Liver (tissue), 9 donors: ENCODE results near the gene TMEM106A. TPM values are rescaled to one million over a fixed set of nuclear protein-coding genes. Genes with fewer than 3 reads are reported as not detected.
A peak's percentile ranks its signal among the peaks of the same experiment; 100 is the strongest.
"Not testable (repeated sequence)": the region's sequence is repeated elsewhere in the genome, so short reads cannot be mapped to it uniquely, and the experiment has no call there.

ENCODE experiments used
- DNase-seq: peaks from one replicate; pipeline ENCODE4 v3.0.0-alpha.2; 2017; ENCODE audit warnings: low spot score
- H3K27ac ChIP-seq, 2 donors: one replicate each; pipeline ENCODE4 v1.7.0; 2013; ENCODE audit warnings: inconsistent platforms in 2 of 2, low read length in 2 of 2, control low read depth in 1 of 2, low read depth in 1 of 2, mild to moderate bottlenecking in 1 of 2
- H3K27me3 ChIP-seq, 4 donors: one replicate each; pipeline versions ENCODE4 v1.6.1 to v1.7.0; 2013; ENCODE audit warnings: low read length in 3 of 4, inconsistent platforms in 1 of 4, mild to moderate bottlenecking in 1 of 4, moderate library complexity in 1 of 4; ENCODE audit not compliant: control insufficient read depth in 4 of 4, insufficient read depth in 4 of 4
- H3K36me3 ChIP-seq, 4 donors: one replicate each; pipeline versions ENCODE4 v1.6.1 to v1.7.0; 2013; ENCODE audit warnings: low read length in 3 of 4, mild to moderate bottlenecking in 3 of 4, low read depth in 1 of 4, moderate library complexity in 1 of 4; ENCODE audit not compliant: control insufficient read depth in 4 of 4, insufficient read depth in 3 of 4
- H3K4me1 ChIP-seq, 4 donors: one replicate each; pipeline versions ENCODE4 v1.6.1 to v1.7.0; 2013; ENCODE audit warnings: low read length in 3 of 4, mild to moderate bottlenecking in 3 of 4, moderate library complexity in 1 of 4; ENCODE audit not compliant: control insufficient read depth in 4 of 4, insufficient read depth in 4 of 4
- H3K4me3 ChIP-seq, 3 donors: one replicate each; pipeline versions ENCODE4 v1.6.1 to v1.7.0; 2013; ENCODE audit warnings: low read length in 3 of 3, control low read depth in 1 of 3, low read depth in 1 of 3, mild to moderate bottlenecking in 1 of 3
- H3K9ac ChIP-seq, 2 donors: one replicate each; pipeline ENCODE4 v1.7.0; 2013; ENCODE audit warnings: low read length in 2 of 2, mild to moderate bottlenecking in 2 of 2, moderate library complexity in 2 of 2, control low read depth in 1 of 2, low read depth in 1 of 2
- H3K9me3 ChIP-seq, 4 donors: one replicate each; pipeline versions ENCODE4 v1.6.1 to v1.7.0; 2013; ENCODE audit warnings: low read length in 3 of 4; ENCODE audit not compliant: control insufficient read depth in 4 of 4
- FOXA1 ChIP-seq: IDR thresholded peaks from 2 replicates; pipeline ENCODE4 v1.6.1; 2016; ENCODE audit warnings: antibody characterized with exemption
- GABPA ChIP-seq, 2 donors: IDR thresholded peaks in 1 of 2; conservative IDR thresholded peaks in 1 of 2; 2 replicates each; pipeline ENCODE4 v1.6.1; 2016; ENCODE audit warnings: antibody characterized with exemption in 2 of 2, mild to moderate bottlenecking in 1 of 2, moderate library complexity in 1 of 2
- HNF4A ChIP-seq, 2 donors: conservative IDR thresholded peaks; 2 replicates each; pipeline ENCODE4 v1.6.1; 2016; ENCODE audit warnings: antibody characterized with exemption in 2 of 2, mild to moderate bottlenecking in 2 of 2
- HNF4G ChIP-seq: IDR thresholded peaks from 2 replicates; pipeline ENCODE4 v1.6.1; 2016; ENCODE audit warnings: antibody characterized with exemption
- JUND ChIP-seq, 2 donors: IDR thresholded peaks; 2 replicates each; pipeline ENCODE4 v1.6.1; 2016; ENCODE audit warnings: antibody characterized with exemption in 2 of 2
- RAD21 ChIP-seq, 2 donors: IDR thresholded peaks; 2 replicates each; pipeline ENCODE4 v1.6.1; 2016; ENCODE audit warnings: antibody characterized with exemption in 2 of 2, mild to moderate bottlenecking in 2 of 2
- RXRA ChIP-seq, 2 donors: IDR thresholded peaks; 2 replicates each; pipeline ENCODE4 v1.6.1; 2017 to 2018; ENCODE audit warnings: antibody characterized with exemption in 2 of 2, mild to moderate bottlenecking in 1 of 2
- SP1 ChIP-seq: IDR thresholded peaks from 2 replicates; pipeline ENCODE4 v1.6.1; 2018; ENCODE audit warnings: antibody characterized with exemption, mild to moderate bottlenecking
- TAF1 ChIP-seq: conservative IDR thresholded peaks from 2 replicates; pipeline ENCODE4 v1.6.1; 2016; ENCODE audit warnings: antibody characterized with exemption, mild to moderate bottlenecking
- YY1 ChIP-seq: IDR thresholded peaks from 2 replicates; pipeline ENCODE4 v1.6.1; 2016; ENCODE audit warnings: antibody characterized with exemption, mild to moderate bottlenecking
- WGBS: extraction: QIAGEN DNeasy Blood & Tissue Kit; methylation state at CpG from one replicate; pipeline ENCODE4 v1.1.7; 2013; 5-methylcytosine and 5-hydroxymethylcytosine counted together
- polyA plus RNA-seq, 2 donors: library from polyadenylated mRNA; stranded (reverse) in 1 of 2; unstranded in 1 of 2; fragments of 200-250 nt in 1 of 2; fragments of >200 nt in 1 of 2; fragmentation: Nextera tagmentation in 1 of 2; extraction: Ambion mirVana in 1 of 2; gene quantifications; one replicate each; pipeline versions ENCODE4 v1.2.1 to v1.2.3, GENCODE V29; 2013 to 2015
- total RNA-seq, 2 donors: library from RNA; depleted of rRNA; stranded (reverse); fragments of >200 nt; gene quantifications; one replicate each; pipeline ENCODE4 v1.2.3, GENCODE V29; 2014
- TF ChIP-seq, protein P1 (sequence below): fragments of 150-350 bp; IDR thresholded peaks from 2 replicates; pipeline ENCODE4 v1.5.1; 2017; ENCODE audit warnings: improper control_type of control experiment, low read depth, low read length; ENCODE audit not compliant: missing input control
- TF ChIP-seq, protein P2 (sequence below): IDR thresholded peaks from 2 replicates; pipeline ENCODE4 v1.6.1; 2016; ENCODE audit warnings: antibody characterized with exemption, mild to moderate bottlenecking
- TF ChIP-seq, protein P3 (sequence below): IDR thresholded peaks from 2 replicates; pipeline ENCODE4 v1.6.1; 2016; ENCODE audit warnings: antibody characterized with exemption
- donor health status: healthy.
- donor health status: healthy.
- donor health status: healthy.
- donor health status: healthy.
- donor health status: healthy.

The TMEM106A gene, protein sequence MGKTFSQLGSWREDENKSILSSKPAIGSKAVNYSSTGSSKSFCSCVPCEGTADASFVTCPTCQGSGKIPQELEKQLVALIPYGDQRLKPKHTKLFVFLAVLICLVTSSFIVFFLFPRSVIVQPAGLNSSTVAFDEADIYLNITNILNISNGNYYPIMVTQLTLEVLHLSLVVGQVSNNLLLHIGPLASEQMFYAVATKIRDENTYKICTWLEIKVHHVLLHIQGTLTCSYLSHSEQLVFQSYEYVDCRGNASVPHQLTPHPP
- total RNA-seq (1 to 10 TPM; 2.9 to 3.8 TPM), polyA plus RNA-seq (1 to 10 TPM; 1.3 to 2.3 TPM)

DNA sequence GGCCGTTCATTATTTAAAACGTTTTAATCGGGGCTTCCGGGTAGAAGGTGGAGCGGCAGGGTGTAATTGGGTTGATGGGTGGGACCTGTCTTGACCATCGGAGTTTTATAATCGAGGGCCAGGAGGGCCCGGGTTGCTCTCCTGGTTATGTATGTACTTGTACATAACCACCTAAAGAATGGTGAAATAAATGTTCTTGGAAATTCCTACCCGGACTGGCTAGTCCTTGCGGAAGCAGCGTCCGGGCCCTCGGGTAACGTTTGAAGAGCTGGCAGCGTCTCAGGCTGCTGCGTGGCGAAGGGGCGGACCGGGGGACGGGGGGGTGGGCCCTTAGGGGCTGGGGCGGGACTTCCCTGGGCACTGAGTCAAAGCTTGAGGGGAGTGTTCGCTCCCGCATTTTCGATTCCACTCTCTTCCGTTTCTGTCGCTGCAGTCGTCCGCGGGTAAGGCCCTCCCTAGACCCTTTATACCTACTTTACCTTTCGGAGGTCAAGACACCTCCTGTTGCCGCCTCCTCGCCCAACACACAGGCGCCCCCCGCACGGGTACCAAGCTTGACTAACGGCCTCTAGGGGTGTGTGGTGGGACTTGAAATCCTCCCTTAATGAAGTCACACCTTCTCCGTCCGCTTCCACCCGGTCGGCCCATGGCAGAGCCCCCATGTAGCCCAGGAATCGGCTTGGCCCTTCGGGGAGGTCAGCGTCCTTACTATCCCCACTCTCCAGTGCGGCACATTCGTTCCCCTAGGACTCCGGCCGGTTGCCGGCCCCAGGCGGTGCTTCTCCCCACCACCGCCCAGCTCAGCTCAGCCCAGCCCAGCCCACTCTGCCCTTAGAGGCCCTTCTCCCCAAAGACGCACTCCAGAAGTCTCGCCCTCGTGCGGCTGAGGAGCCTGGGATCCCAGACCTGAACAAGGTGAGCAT is at the start of gene TMEM106A:
TSS of gene TMEM106A (plus strand) at position 396 of the 923 bp plus-strand sequence. CDS start 1,167 bp downstream, outside the sequence.
- Histone ChIP-seq H3K27ac (peak within 1 kb of the TSS; percentile 66 to 71), H3K4me1 (peaks cover 17 to 38% (median 28%) of the 10 kb centered on the region in 4 donors), H3K36me3 (peaks cover 6 to 41% (median 28%) of the 10 kb centered on the region in 4 donors), H3K27me3 (no peaks in the 10 kb centered on the region), H3K4me3 (peak within 1 kb of the TSS; percentile 50 to 71 (median 51)), H3K9me3 (no peaks in the 10 kb centered on the region), H3K9ac (peak within 1 kb of the TSS; percentile 49 to 87)
- WGBS, result 30% methylated on average over 54 of the region's 54 CpGs
- TF ChIP-seq FOXA1 (no peak), GABPA (IDR thresholded peaks at IDR 0.05 in 1 of 2, conservative IDR thresholded peaks at IDR 0.05 in 1 of 2) (no peak), HNF4G (no peak), RAD21 (IDR thresholded peaks at IDR 0.05) (peak in 1 of 2 donors; percentile 5)
- TF ChIP-seq, protein P1, sequence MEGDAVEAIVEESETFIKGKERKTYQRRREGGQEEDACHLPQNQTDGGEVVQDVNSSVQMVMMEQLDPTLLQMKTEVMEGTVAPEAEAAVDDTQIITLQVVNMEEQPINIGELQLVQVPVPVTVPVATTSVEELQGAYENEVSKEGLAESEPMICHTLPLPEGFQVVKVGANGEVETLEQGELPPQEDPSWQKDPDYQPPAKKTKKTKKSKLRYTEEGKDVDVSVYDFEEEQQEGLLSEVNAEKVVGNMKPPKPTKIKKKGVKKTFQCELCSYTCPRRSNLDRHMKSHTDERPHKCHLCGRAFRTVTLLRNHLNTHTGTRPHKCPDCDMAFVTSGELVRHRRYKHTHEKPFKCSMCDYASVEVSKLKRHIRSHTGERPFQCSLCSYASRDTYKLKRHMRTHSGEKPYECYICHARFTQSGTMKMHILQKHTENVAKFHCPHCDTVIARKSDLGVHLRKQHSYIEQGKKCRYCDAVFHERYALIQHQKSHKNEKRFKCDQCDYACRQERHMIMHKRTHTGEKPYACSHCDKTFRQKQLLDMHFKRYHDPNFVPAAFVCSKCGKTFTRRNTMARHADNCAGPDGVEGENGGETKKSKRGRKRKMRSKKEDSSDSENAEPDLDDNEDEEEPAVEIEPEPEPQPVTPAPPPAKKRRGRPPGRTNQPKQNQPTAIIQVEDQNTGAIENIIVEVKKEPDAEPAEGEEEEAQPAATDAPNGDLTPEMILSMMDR, result peak; percentile 13
- peak; percentile 76 for DNase-seq

DNA sequence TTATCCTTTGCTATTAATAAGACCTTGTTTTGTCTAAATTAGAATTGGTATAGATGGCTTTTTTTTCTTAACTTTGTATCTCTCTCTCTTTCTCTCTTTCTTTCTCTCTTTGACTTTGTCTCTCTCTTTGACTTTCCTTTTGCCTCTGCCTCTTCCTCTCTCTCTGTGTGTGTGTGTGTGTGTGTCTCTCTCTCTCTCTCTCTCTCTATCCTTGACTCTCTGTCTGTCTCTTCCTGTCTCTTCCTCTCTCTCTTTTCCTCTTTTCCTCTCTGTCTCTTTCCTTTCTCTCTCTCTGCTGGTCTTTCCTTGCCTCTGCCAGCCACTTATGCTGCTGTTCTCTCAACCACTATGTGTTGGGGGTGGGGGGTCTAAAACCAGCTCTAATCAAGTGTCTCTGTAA is 45.7 kb upstream of the TMEM106A start:
- H3K9me3 ChIP-seq, H3K4me3 ChIP-seq, H3K27ac ChIP-seq, H3K27me3 ChIP-seq, H3K9ac ChIP-seq, DNase-seq, H3K36me3 ChIP-seq: not testable (repeated sequence)
- peaks cover 0 to 22% (median 11%) of the 10 kb centered on the region in 4 donors for H3K4me1 ChIP-seq

DNA sequence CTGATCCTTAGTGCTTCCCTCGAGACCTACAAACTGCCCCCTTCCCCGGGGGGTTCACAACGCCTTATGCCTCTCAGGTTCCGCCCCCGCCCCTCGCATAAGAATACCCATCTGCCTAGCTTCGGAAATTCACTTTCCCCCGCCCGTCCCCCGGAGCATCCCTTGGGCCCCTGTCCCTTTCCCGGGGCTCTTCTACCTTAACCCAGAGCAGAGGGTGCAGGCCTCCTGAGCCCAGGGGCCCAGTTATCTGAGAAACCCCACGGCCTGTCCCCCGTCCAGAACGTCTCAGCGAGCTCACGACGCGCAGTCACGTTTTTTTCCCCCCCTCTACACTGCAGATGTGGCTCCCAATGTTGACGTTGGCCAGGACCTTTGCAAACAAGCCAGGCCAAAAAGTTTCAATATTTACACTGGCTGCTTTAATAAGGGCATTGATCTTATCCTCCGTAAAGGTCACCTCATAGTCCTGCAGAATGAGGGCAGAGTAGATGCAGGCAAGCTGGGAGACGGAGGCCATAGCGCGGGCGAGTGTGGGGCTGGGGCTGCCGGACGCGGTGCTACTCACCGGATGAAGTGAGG is 42.0 kb upstream of the TMEM106A start:
- Histone ChIP-seq H3K9ac (no peak overlapping the region), H3K4me1 (peaks cover 3 to 42% (median 27%) of the 10 kb centered on the region in 4 donors), H3K4me3 (peak overlapping the region; percentile 70 to 90 (median 75)), H3K36me3 (no peaks in the 10 kb centered on the region), H3K27ac (peak overlapping the region; percentile 89 to 96), H3K27me3 (no peaks in the 10 kb centered on the region), H3K9me3 (no peaks in the 10 kb centered on the region)
- WGBS, result 1% methylated on average over 29 of the region's 29 CpGs
- DNase-seq, result peak; percentile 38
- TF ChIP-seq, protein P2, sequence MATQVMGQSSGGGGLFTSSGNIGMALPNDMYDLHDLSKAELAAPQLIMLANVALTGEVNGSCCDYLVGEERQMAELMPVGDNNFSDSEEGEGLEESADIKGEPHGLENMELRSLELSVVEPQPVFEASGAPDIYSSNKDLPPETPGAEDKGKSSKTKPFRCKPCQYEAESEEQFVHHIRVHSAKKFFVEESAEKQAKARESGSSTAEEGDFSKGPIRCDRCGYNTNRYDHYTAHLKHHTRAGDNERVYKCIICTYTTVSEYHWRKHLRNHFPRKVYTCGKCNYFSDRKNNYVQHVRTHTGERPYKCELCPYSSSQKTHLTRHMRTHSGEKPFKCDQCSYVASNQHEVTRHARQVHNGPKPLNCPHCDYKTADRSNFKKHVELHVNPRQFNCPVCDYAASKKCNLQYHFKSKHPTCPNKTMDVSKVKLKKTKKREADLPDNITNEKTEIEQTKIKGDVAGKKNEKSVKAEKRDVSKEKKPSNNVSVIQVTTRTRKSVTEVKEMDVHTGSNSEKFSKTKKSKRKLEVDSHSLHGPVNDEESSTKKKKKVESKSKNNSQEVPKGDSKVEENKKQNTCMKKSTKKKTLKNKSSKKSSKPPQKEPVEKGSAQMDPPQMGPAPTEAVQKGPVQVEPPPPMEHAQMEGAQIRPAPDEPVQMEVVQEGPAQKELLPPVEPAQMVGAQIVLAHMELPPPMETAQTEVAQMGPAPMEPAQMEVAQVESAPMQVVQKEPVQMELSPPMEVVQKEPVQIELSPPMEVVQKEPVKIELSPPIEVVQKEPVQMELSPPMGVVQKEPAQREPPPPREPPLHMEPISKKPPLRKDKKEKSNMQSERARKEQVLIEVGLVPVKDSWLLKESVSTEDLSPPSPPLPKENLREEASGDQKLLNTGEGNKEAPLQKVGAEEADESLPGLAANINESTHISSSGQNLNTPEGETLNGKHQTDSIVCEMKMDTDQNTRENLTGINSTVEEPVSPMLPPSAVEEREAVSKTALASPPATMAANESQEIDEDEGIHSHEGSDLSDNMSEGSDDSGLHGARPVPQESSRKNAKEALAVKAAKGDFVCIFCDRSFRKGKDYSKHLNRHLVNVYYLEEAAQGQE, result peak; percentile 78
- TF ChIP-seq SP1 (peak; percentile 90), JUND (IDR thresholded peaks at IDR 0.05) (peak in 1 of 2 donors; percentile 74), RXRA (IDR thresholded peaks at IDR 0.05) (peak; percentile 94 to 96), YY1 (peak; percentile 90), TAF1 (peak; percentile 22), RAD21 (IDR thresholded peaks at IDR 0.05) (peak; percentile 39 to 48), HNF4A (conservative IDR thresholded peaks at IDR 0.05) (peak; percentile 69 to 70), HNF4G (no peak), FOXA1 (peak; percentile 100)
- TF ChIP-seq, protein P1, result no peak
- TF ChIP-seq, protein P3, sequence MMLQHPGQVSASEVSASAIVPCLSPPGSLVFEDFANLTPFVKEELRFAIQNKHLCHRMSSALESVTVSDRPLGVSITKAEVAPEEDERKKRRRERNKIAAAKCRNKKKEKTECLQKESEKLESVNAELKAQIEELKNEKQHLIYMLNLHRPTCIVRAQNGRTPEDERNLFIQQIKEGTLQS, result no peak
